GM12872 (cell line): ENCODE results near the gene MCTP2.

ENCODE experiments used
- TF ChIP-seq, protein P1 (sequence below): IDR thresholded peaks from 3 replicates; pipeline ENCODE4 v1.5.1; 2011; ENCODE audit warnings: low read depth, mild to moderate bottlenecking, low read length, moderate library complexity; ENCODE audit not compliant: insufficient read depth

Gene MCTP2

DNA sequence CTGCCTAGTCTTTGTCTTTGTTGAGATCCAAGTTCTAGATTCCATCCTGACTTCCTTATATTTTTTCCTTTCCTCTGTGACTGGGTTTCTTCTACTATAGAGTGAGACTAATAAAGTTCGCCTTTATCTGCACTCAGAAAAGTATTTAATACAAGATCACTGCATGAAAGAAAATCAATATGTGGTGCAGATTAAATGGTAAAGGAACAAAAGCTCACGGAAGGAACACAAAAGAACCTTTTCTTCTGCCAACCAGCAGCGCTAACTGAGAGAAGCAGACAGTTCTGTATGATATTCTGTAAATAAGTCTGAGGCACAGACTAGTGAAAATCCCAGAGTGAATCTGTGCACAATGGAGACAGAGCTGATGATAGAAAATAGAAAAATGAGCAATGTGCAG lies 31.6 kb upstream of the MCTP2 start:
- TF ChIP-seq, protein P1, sequence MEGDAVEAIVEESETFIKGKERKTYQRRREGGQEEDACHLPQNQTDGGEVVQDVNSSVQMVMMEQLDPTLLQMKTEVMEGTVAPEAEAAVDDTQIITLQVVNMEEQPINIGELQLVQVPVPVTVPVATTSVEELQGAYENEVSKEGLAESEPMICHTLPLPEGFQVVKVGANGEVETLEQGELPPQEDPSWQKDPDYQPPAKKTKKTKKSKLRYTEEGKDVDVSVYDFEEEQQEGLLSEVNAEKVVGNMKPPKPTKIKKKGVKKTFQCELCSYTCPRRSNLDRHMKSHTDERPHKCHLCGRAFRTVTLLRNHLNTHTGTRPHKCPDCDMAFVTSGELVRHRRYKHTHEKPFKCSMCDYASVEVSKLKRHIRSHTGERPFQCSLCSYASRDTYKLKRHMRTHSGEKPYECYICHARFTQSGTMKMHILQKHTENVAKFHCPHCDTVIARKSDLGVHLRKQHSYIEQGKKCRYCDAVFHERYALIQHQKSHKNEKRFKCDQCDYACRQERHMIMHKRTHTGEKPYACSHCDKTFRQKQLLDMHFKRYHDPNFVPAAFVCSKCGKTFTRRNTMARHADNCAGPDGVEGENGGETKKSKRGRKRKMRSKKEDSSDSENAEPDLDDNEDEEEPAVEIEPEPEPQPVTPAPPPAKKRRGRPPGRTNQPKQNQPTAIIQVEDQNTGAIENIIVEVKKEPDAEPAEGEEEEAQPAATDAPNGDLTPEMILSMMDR, result no peak

DNA sequence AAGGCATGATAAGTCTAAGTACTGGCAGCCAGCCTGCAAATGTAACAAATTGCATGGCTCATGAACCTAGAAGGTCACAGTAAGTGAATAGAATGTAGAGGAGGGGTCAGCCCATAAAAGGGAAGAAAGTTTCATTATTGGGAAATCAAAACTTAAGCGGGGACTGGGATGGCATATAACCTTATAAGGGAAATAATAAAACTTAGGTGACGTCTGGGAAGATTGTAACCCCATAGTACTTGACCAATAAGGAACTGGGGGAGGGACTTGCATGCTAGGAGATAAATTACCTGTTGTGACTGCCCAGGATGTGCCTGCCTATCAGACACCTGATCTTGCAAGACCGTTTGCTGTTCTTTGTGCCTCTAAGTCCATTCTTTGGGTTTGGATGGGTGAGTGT lies 28.1 kb upstream of the MCTP2 start:
- TF ChIP-seq, protein P1, result no peak

DNA sequence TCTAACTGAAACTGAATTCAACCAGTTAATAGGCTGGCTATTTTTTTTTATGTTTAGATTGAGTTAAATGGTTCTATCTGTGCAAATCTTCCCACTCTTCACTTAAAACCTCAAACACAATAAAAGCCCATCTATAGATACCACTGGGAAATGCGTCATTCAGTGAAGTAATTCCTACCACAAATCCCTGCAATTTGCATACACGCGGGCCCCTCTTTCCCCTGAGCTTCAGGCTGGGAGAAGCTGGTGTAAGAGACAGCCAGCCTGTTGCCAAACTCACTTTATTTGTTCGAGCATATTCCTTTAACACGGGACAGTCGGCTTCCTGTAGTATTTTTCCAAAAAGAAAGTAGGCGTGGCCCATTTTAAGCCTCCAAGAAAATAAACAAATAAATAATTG lies 26.0 kb upstream of the MCTP2 start:
- TF ChIP-seq, protein P1, result no peak

DNA sequence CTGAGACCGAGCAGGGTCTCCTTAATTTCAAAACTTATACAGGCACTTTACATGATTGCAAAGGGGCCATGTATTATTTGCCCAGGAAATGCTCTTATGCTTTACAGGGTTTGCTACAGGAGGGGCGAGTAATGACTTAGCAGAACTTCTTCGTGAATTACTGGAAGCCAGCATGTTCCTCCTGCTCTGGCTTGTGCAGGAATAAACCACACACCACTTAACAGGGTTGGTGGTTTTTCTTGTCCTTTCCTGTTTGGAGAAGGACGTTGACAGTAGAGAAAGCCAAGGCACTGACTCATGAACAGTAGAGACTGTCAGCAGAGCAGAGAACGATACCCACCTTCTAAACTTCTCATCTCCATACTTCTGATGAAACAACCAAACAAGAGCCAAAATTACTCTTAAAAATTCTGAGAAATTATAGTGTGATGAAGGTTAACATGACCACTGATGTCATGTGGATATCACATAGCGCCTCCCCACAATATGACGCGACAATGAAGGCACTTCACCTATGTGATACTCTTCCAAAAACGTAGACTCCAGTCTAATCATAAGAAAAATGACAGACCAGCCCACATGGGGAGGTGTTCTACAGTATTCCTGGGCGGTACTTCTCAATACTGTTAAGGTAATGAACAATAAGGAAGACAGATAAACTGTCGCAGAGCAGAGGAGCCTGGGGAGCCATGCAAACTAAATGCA lies 24.7 kb upstream of the MCTP2 start:
- TF ChIP-seq, protein P1, result no peak

DNA sequence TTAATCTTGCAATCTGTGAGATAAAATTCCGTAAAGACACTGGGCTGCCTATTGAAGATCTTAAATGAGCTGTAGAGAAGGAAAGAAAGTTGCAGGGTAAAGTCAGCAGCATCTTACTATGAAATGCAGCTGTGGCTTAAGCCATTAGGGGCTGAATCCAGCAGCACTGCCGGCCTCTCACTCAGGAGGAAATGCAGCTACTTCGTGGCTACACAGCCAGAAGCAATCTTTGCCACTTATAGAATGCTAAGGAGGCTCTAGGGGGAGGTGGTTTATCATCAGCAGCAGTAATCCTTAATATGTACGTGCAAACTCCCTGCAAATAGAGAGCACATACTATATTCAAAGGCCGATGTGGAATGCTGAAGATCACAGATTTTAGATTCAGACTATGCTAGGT lies 19.1 kb upstream of the MCTP2 start:
- TF ChIP-seq, protein P1, result no peak

DNA sequence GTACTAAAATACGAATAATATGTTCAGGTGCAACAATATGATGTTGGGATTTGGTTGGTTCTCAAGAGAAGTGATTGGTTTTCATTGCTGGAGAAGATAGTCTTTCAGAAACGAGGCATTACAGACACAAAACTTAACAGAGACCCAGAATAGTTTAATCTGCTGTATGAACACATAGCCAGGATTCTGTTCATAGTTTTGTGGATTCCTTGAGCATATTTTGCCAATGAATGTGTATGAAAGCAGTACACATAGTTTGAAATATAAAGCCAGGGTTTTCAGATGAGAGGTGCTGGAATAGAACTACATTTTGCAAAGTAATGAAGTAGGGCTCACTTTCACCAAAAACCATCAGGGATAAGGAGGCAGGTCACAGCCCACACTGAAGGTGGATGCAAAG lies 5.7 kb upstream of the MCTP2 start:
- TF ChIP-seq, protein P1, result no peak

DNA sequence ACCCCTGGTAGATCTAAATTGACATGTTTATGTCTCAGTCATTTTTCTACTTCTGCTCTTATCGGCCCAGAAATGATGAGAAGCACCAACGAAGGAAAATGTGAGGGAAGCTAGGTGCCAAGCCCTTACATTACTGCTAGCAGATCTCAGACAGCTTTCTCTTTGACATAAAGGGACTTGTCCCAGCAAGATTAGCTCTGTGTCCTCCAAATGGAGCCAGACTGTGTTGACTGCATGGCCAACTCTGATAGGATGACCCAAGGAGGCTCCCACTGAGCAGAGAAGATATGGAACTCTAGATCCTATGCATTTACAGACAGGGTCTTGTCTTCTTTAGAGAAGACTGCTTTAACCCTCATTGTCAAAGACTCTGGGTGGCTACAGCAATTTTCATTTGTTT lies 2.8 kb upstream of the MCTP2 start:
- TF ChIP-seq, protein P1, result no peak
